K562 (cell line): ENCODE data around the gene SYNGR3. TPM values are rescaled to one million over a fixed set of nuclear protein-coding genes. Genes with fewer than 3 reads are reported as not detected.

Experiments used
- ATAC-seq: fragments of 200-7000 bp; cut with Tn5 transposase; 3 replicates; pipeline ENCODE4 v1.9.1; 2020; ENCODE audit warnings: moderate library complexity
- BruUV-seq: library from RNA; stranded (reverse); fragments of 400-500 nt; replicated peaks from 2 replicates; lab custom pipeline; 2021; lab: Mats Ljungman, UMichigan
- CTCF ChIA-PET: fragments of 300-600 bp; formaldehyde crosslinking; extraction: SDS; loops from one replicate; lab custom pipeline; 2021; ENCODE audit warnings: low intra/inter-chr PET ratio; lab: Yijun Ruan, JAX
- POLR2A ChIA-PET: fragments of 300-600, 350-650 bp; sonication (Branson Sonifier 250); formaldehyde crosslinking; extraction: SDS; loops from one replicate; lab custom pipeline; 2021; ENCODE audit warnings: antibody characterized with exemption, inconsistent platforms; lab: Yijun Ruan, JAX
- DNase-seq, 4 experiments: peaks; one replicate each; pipeline versions ENCODE4 v3.0.0 to v3.0.0-alpha.2; 2011 to 2018; ENCODE audit warnings: low spot score in 3 of 4, mixed read lengths in 3 of 4; ENCODE audit errors: extremely low read depth in 1 of 4
- FAIRE-seq: peaks from 2 replicates; lab custom pipeline; 2011; peaks lifted over from hg19 to GRCh38; lab: Jason Lieb, UNC
- H2AFZ ChIP-seq: 2 replicates; pipeline ENCODE4 v1.6.0; 2011; ENCODE audit warnings: low read depth, low read length, control low read depth, inconsistent platforms
- H3K27ac ChIP-seq: fragments of 200-600 bp; 3 replicates; pipeline ENCODE4 v1.8.0; 2011; ENCODE audit warnings: low read depth, mild to moderate bottlenecking, control low read depth, inconsistent platforms, low read length, moderate library complexity, mixed read lengths; ENCODE audit errors: extremely low read depth
- H3K27me3 ChIP-seq, 2 experiments: fragments of 300-600 bp in 1 of 2; 2 replicates in 1 of 2; 3 replicates in 1 of 2; pipeline versions ENCODE4 v1.6.0 to v1.8.0; 2011; ENCODE audit warnings: inconsistent platforms in 2 of 2, low read length in 2 of 2, mild to moderate bottlenecking in 1 of 2, mixed read lengths in 1 of 2, moderate library complexity in 1 of 2; ENCODE audit not compliant: control insufficient read depth in 2 of 2, insufficient read depth in 2 of 2
- H3K36me3 ChIP-seq: fragments of 300-600 bp; 3 replicates; pipeline ENCODE4 v1.8.0; 2011; ENCODE audit warnings: mild to moderate bottlenecking, low read length, inconsistent platforms; ENCODE audit not compliant: control insufficient read depth, insufficient read depth
- H3K4me1 ChIP-seq, 2 experiments: fragments of 200-600 bp in 1 of 2; replicated peaks in 1 of 2; 2 replicates in 1 of 2; 3 replicates in 1 of 2; pipeline versions ENCODE4 v1.5.1 to v1.8.0; 2011; ENCODE audit warnings: inconsistent platforms in 2 of 2, low read length in 2 of 2, mild to moderate bottlenecking in 1 of 2, mixed read lengths in 1 of 2, moderate library complexity in 1 of 2; ENCODE audit not compliant: control insufficient read depth in 2 of 2, insufficient read depth in 2 of 2
- H3K4me2 ChIP-seq: 2 replicates; pipeline ENCODE4 v1.6.1; 2011; ENCODE audit warnings: low read length, control low read depth, inconsistent platforms, mixed read lengths; ENCODE audit not compliant: insufficient read depth
- H3K4me3 ChIP-seq: fragments of 200-600 bp; sonication (generic), shearing (Covaris generic); 2 replicates; pipeline ENCODE4 v1.5.1; 2016; ENCODE audit warnings: control low read depth, inconsistent platforms
- H3K79me2 ChIP-seq: fragments of 200-600 bp; 3 replicates; pipeline ENCODE4 v1.8.0; 2011; ENCODE audit warnings: low read length, inconsistent platforms; ENCODE audit not compliant: control insufficient read depth, insufficient read depth
- H3K9ac ChIP-seq, 2 experiments: 2 replicates each; pipeline versions ENCODE4 v1.6.0 to v1.6.1; 2011; ENCODE audit warnings: low read depth in 2 of 2, low read length in 2 of 2, control low read depth in 1 of 2, inconsistent platforms in 1 of 2, mild to moderate bottlenecking in 1 of 2, mixed read lengths in 1 of 2; ENCODE audit not compliant: insufficient read depth in 1 of 2
- H3K9me1 ChIP-seq: one replicate; pipeline ENCODE4 v1.6.0; 2011; ENCODE audit warnings: inconsistent platforms, mild to moderate bottlenecking, low read length, moderate library complexity; ENCODE audit not compliant: control insufficient read depth, insufficient read depth
- H3K9me3 ChIP-seq: replicated peaks from 2 replicates; pipeline ENCODE4 v1.5.1; 2011; ENCODE audit warnings: low read depth, low read length, inconsistent platforms; ENCODE audit not compliant: control insufficient read depth, insufficient read depth
- H4K20me1 ChIP-seq: replicated peaks from 2 replicates; pipeline ENCODE4 v1.6.1; 2011; ENCODE audit warnings: low read length, inconsistent platforms, mixed read lengths; ENCODE audit not compliant: control insufficient read depth, insufficient read depth
- POLR2AphosphoS2 ChIP-seq: IDR thresholded peaks from 2 replicates; pipeline ENCODE4 v1.6.1; 2012; ENCODE audit warnings: low read length, improper control_type of control experiment
- TOE1 ChIP-seq, 2 experiments: fragments of 450-650 bp in 1 of 2; sonication (generic) in 1 of 2; formaldehyde crosslinking in 1 of 2; IDR thresholded peaks; 2 replicates each; pipeline versions ENCODE4 v1.7.1 to v1.8.0; 2016 to 2022; ENCODE audit warnings: borderline replicate concordance in 2 of 2, mild to moderate bottlenecking in 2 of 2, antibody characterized with exemption in 1 of 2, inconsistent platforms in 1 of 2, low read depth in 1 of 2, missing genetic modification reagents in 1 of 2, moderate library complexity in 1 of 2
- WGBS: fragments of 100-300 bp; shearing (Covaris generic); methylation state at CpG from one replicate; pipeline ENCODE4 v1.1.6; 2016; ENCODE audit warnings: low coverage, mixed read lengths; ENCODE audit not compliant: insufficient coverage; ENCODE audit errors: missing lambda C conversion rate; 5-methylcytosine and 5-hydroxymethylcytosine counted together
- in situ Hi-C: fragments of 300-500 bp; cut with MboI; formaldehyde crosslinking; loops from 4 replicates; pipeline ENCODE4 v1.15.0; 2018; ENCODE audit warnings: inconsistent platforms, mixed read lengths
- intact Hi-C: fragments of 100-400 bp; cut with micrococcal nuclease; formaldehyde crosslinking; loops from 2 replicates; pipeline ENCODE4 v1.14.2; 2022
- polyA plus RNA-seq, 8 experiments: library from polyadenylated mRNA; depleted of rRNA in 4 of 8; stranded (reverse) in 5 of 8; unstranded in 3 of 8; fragments of >200 nt; fragmentation: Nextera tagmentation in 2 of 8; fragmentation: Illumina TruSeq in 1 of 8; extraction: Ambion mirVana in 2 of 8; extraction: Trizol in 1 of 8; gene quantifications; 2 replicates each; pipeline versions ENCODE4 v1.2.1 to v1.2.3, GENCODE V29; 2011 to 2014; ENCODE audit warnings: inconsistent platforms in 1 of 8, missing spikeins in 1 of 8
- total RNA-seq, 7 experiments: library from RNA; depleted of rRNA in 6 of 7; stranded (reverse); fragments of >200 nt in 6 of 7; fragmentation: Illumina TruSeq in 2 of 7; extraction: Trizol in 2 of 7; gene quantifications; 2 replicates each; pipeline versions ENCODE4 v1.2.1 to v1.2.3, GENCODE V29; 2011 to 2021; ENCODE audit warnings: low replicate concordance in 1 of 7
- TF ChIP-seq, protein P1 (sequence below): fragments of 250-450 bp; sonication (Bioruptor Pico); IDR thresholded peaks from 2 replicates; pipeline ENCODE4 v1.5.0; 2021; ENCODE audit warnings: mild to moderate bottlenecking, moderate library complexity

Gene SYNGR3
- total and polyA plus RNA-seq, 9 of the 15 experiments (the other 6 are each of a cell fraction or from before 2014, with no cell fraction given): 3.7 to 69.2 (median 36.3) TPM

DNA sequence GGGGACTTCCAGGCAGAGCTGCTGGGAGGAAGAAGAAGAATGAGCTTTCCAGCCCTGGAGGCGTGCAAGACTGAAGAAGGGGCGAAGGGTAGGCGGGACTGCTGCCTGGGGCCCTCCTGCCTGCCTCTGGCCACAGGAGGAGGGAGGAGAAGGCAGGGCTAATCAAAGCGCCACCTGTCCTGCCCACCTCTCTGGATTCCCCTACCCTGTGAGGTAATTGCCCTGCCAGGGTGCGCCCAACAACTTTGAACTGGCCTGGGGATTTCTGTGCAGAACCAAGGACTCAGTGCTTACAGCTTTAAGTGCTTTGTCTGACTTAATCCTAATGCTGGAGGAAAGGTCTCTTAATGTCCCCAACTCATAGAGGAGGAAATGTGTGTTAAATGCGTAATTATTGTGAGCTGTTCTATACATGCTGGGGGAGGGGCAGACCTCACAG, 8.4 kb upstream of the SYNGR3 start, which contains the start of gene NOXO1:
NOXO1 (minus strand) TSS at position 72 of the 439 bp plus-strand sequence. CDS start 290 bp downstream, outside the sequence.
- intact Hi-C loops (no loop called here), in situ Hi-C loops (no loop called here)
- peaks cover 44% of the 10 kb centered on the region; the same call in 2 of the 3 replicates for H3K36me3 ChIP-seq
- H3K27ac ChIP-seq: no peak within 1 kb of the TSS
- H3K4me2 ChIP-seq: no peak within 1 kb of the TSS
- H3K9ac ChIP-seq: peak within 1 kb of the TSS in 1 of 2 experiments; percentile 70; a peak in 2 of 4 replicates
- TF ChIP-seq TOE1 (IDR thresholded peaks at IDR 0.05; ENCODE audit: borderline replicate concordance): no peak
- no peak for TF ChIP-seq TOE1 (CRISPR knock-in tag; IDR thresholded peaks at IDR 0.05; ENCODE audit: borderline replicate concordance, low read depth)
- peak; percentile 69; the same call in 1 of the 2 replicates for TF ChIP-seq POLR2AphosphoS2
- TF ChIP-seq, protein P1, sequence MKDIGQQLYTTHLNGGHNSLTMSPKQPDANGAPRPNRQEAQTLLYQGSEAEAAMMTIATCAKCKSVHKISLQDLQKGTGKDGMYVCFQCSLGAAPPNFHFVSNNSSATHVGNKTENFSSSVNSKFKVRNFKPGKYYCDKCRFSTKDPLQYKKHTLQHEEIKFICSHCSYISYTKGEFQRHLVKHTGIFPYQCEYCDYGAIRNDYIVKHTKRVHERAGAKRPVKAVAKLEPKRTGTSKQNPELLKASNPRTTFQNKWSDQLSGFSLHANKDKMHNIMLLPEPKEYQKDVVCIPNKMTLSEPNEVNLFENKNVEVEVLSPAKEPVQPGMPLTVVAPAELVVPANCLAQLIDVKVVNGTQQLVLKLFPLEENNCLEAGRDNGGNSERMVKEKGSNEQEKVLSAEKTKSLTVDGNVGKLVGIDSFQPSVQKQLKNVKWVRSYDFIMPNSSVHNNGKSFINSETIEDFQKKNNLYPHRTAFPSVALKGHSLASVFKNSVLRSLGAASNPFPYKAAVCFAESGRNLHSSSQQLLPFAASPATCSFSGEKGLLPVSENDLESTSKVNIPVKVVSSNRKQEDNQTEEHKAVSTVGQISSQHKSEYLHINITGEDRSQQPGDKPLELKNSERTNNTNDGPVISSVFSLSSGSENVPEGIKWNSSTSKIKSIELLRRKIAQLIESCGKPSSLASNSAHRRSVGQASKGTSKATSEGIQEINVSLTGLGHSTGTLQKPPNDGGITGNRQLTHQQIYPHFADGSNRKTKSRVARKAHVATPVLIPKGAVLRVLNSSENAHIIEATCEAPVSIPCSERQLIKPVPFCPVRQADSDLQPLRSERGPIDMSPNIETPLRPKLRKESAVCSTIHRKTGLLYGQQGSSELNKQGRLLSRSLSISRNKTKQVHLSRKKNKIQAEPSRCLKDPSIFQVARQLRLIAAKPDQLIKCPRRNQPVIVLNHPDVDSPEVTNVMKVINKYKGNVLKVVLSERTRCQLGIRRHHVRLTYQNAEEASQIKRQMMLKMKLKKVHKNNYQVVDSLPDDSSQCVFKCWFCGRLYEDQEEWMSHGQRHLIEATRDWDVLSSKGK (CRISPR knock-in tag): no peak
- CTCF ChIA-PET: no interaction called here
- DNase-seq: no peak
- peaks cover 16% of the 10 kb centered on the region for H3K79me2 ChIP-seq
- H3K9me1 ChIP-seq: no peaks in the 10 kb centered on the region
- H3K4me1 ChIP-seq: peaks cover 6 to 84% of the 10 kb centered on the region in 2 experiments; a peak in 4 of 5 replicates
- POLR2A ChIA-PET: interaction anchor here (0.6 to 10.2 kb wide), 5 partner anchors 10 to 252 kb away, joined by 3 to 103 read pairs (median 4); partner anchors contain the start of genes RNF151, RPS2, TBL3 and TRAF7
- FAIRE-seq: no peak
- H3K27me3 ChIP-seq: no peaks in the 10 kb centered on the region
- 45% methylated on average over 6 of the region's 6 CpGs for WGBS
- H3K9me3 ChIP-seq: no peaks in the 10 kb centered on the region
- H2AFZ ChIP-seq: no peak within 1 kb of the TSS
- no peak within 1 kb of the TSS for H3K4me3 ChIP-seq
- ATAC-seq: no peak
- H4K20me1 ChIP-seq: no peaks in the 10 kb centered on the region
- no TSS peak for BruUV-seq
